GM19455 (cell line): ENCODE results near the gene ONECUT2.

Source experiments
- ATAC-seq: cut with Tn5 transposase; IDR thresholded peaks from one replicate; pipeline ENCODE4 v1.9.1; 2021; ENCODE audit not compliant: unreplicated experiment

Gene ONECUT2

GRCh38 chr18:57431002-57431382 lies 4.2 kb upstream of the ONECUT2 start:
- no peak for ATAC-seq

DNA sequence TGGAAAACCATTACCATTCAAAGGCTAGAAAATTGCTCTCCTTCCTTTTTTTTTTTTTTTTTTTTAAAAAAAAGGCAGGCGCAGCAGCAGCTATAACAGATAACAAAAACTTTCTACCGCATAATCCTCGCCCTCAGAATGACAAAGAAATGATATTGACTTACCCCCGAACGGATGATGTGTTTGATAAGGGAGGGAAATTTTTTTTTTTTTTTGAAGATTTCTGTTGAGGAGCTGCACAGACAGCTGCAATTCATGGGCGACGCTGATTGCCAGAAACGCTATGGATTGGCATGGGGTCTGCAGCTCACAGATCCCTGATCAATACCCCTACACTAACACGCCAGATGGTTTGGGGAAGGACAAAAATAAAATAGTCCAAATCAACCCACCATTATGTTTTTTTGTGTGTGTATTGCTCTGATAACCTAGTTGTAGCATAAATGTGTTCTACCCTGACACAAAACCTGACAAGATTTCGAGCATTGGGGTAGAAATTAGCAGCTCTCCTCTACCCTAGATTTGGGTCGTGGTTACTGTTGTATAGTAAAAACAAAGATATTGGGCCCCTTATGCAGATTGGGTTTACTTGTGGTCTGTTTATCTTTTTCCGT lies 3.6 kb upstream of the ONECUT2 start:
- ATAC-seq: no peak

DNA sequence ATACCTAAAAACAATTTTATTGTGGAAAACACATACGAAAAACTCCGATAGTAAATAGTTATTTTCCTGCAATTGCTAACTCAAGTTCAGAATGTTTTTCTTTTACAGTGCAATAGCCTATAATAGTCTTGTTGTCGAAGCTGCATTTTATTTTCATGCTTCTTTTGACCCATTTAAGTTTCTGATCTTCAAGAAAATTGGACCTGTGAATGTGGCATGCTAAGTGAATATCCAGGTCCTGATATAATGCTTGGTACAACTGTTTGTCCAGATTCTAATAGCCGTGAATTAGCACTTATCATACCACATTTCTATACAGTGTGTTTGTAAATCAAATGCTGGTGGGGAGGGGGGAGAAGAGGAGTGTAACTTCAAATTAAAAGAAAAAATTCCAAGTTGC lies 3.0 kb upstream of the ONECUT2 start:
- no peak for ATAC-seq

DNA sequence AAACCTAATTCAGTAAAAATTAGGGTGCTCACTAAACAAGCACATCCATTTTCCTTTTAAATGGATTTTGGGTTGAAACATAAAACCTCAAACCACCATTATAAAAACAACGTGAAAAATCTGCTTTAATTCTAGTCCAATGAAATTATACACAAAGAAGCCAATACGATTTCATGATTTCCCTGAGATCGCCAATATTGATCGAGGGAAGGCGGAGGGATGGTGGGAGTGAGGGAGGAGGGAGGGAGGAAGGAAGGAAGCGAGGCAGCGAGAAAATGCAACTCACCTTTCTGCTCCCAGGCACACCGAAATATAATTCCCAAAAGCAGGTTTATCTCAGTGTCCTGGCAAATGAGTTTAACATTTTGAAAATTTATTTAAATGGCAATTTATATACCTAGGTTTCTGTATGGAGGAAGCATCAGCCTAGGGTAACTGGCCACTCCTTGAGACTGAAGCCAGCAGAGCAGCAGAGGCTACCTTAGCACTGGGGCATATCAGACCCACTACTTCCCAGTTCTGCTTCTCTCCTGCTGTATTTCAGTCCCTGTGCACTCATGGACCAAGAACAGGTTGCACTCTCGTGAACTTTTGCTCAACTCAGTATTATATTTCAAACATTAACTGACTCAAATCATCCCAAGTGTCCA lies 2.3 kb upstream of the ONECUT2 start:
- ATAC-seq: no peak

DNA sequence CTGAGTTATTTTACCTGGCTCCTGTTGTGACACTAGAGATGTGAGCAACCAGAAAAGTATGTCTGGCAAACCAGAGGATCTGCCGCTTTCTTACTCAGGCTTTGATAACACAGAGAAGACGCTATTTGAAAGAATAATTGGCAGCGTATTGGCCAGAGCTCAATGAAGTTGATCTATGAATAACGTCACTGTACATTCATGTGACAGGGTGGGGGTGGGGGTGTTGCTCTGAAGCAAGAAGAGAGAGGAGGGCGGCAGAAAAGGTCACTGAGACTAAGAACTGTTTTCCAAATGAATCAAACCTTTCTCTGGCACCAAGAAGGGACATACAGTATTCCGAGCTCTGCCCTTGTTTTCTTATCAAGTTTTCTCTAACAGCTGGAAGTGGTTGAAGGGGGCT lies 1.7 kb upstream of the ONECUT2 start:
- no peak for ATAC-seq

DNA sequence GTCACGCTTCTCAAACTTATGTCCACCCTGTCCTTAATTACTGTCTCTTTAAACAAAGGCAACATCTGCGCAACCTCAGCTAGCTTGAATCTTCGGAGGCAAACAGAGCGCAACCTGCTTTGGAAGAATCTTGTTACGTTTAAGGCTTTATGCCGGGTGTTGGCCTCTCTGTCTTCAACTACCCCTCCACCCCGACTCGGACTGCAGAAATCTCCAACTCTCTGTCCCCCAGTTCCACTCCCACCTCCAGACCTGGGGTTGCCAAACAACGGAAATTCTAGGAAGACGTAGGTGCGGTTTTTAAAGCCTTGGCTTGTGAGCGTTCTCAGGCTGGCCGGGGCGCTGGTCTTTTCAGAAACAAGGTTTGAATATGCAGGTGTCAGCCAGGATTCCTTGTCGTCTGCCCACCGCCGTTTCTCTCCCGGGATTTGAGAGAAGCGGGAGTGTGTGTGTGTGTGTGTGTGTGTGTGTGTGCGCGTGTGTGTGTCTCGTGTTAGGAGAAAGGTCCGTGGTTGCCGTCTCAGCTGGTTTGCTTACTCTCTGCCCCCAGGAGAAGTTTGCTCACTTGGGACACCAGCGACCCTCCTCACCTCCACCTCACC lies 1.1 kb upstream of the ONECUT2 start:
- ATAC-seq: no peak

DNA sequence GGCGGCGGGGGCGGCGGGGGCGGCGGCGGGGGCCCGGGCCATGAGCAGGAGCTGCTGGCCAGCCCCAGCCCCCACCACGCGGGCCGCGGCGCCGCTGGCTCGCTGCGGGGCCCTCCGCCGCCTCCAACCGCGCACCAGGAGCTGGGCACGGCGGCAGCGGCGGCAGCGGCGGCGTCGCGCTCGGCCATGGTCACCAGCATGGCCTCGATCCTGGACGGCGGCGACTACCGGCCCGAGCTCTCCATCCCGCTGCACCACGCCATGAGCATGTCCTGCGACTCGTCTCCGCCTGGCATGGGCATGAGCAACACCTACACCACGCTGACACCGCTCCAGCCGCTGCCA lies 644 bp downstream of the ONECUT2 start:
- ATAC-seq: no peak

- ATAC-seq: no peak
These were observed 1.2 kb downstream of the ONECUT2 start for GRCh38 chr18:57436191-57436964.

DNA sequence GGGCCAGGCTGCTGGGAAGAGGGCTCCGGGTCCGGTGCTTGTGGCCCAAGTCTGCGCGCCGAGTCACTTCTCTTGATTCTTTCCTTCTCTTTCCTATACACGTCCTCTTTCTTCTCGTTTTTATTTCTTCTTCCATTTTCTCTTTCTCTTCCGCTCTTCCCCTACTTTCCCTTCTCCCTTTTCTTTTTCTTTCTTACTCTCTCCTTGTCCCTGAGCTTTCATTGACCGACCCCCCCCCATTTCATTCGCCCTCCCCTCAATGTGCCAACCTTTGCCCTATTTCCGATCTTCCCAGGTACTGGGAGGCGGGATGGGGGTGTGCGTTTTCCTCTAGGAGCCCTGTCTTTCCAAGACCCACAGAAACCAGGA lies 1.8 kb downstream of the ONECUT2 start:
- no peak for ATAC-seq

- no peak for ATAC-seq
These were observed 2.2 kb downstream of the ONECUT2 start for GRCh38 chr18:57437402-57437765.

GRCh38 chr18:57437766-57438671 lies 2.8 kb downstream of the ONECUT2 start:
- no peak for ATAC-seq

- no peak for ATAC-seq
These were observed 3.8 kb downstream of the ONECUT2 start for GRCh38 chr18:57438743-57439608.

- ATAC-seq: no peak
These were observed 4.4 kb downstream of the ONECUT2 start for GRCh38 chr18:57439609-57439968.

DNA sequence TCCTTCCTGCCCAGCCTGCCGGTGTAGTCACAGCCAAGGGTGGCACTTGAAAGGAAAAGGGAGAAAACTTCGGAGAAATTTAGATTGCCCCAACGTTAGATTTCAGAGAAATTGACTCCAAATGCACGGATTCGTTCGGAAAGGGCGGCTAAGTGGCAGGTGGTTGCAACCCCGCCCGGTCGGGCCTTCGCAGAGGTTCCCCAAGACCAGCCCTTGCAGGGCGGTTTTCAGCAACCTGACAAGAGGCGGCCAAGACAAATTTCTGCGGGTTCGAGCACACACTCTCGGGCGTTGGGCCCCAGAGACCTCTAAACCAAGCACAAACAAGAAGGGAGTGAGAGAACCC lies 4.8 kb downstream of the ONECUT2 start:
- ATAC-seq: no peak

GRCh38 chr18:57440331-57441070 lies 5.3 kb downstream of the ONECUT2 start:
- ATAC-seq: no peak

DNA sequence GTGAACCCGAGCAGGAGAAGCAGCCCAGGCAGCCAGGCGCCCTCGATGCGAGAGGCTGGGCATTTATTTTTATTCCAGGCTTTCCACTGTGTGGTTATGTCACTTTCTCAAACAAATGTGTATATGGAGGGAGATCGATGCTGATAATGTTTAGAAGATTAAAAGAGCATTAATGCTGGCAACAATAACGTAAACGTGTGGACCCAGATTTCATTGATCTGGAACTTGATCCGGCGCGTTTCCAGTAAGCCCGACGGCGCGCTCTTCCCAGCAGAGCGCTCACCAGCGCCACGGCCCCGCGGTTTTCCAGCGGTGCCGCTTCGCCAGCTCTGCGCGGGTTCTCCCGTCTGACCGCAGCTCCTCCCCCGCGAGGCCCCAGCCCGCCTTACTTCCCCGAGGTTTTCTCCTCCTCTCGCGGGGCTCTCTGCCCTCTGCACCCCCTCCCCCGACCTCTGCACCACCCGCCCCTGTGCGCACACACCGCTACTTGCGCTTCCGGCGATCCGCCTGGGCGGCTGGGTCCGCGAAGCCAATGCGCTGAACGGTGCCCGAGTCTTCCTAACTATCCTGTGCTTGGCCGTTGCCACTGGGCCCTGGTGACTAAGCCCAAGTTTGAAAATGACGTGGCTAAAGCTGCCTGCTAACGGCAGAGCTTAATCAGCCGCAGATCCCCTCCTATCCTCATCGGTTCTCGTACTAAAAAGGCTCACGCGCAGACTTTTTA lies 6.1 kb downstream of the ONECUT2 start:
- ATAC-seq: no peak

DNA sequence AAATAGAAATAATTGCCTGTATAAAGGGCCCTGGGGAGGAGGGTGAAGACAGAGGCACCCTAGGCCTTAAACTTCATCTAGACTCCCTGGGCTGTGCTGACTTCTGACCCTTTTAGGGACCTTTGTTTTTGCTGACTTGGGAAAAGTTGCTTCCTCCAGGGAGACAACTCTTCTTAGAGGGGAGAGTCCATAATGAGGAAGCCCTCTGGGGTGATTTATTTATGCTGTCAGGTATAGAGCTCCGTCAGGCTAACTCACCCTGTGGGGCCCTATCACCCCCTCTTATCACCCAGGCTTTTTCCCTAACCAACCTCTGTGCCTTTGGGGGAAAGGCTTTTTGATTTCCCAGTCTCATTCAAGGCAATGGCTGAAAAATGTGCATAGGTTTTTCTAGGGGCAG lies 8.1 kb downstream of the ONECUT2 start:
- no peak for ATAC-seq

DNA sequence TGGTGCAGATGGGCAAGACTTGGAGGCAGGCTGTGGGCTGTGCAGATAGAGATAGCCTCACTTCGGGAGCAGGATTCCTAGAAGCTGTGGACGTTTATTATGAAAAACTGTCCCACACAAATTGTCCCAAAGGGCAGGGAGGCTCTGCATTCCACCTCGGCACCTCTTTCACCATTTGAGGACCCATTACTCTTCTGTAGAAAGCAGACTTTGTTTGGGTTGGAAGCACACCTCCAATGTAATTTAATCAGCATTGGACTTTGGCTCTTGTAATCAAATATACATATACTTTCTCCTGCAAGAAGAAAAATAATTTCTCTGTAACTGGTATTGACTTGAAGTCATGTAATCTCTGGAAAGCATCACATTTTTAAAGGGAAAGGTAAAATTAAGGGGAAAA lies 8.5 kb downstream of the ONECUT2 start:
- ATAC-seq: no peak

DNA sequence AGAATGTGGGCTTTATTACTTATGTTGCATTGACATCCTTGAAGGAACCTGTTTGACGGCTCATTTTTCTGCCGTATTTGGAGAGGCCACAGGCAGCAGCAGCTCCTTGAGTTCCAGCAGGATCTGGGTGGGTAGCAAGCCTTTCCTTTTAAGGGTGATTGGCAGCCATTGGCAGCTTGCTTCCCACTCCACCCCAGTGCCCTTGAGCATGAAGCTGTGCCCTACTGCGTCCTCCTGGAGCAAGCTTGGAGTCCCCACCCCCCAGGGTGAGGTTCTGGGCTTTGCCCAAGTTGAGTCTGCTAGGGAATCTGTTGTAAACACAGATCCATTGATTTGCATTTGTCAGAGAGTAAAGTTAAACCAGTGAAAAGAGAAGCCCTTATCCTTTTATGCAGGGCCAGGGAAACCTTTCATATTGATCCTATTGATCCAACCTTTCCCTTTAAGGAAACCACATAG lies 9.2 kb downstream of the ONECUT2 start:
- no peak for ATAC-seq
